Frontal cortex (tissue), 4 donors: Measurements from ENCODE around the gene RBM19. TPM values are rescaled to one million over a fixed set of nuclear protein-coding genes. Genes with fewer than 3 reads are reported as not detected.

ENCODE experiments used
- DNase-seq, 2 donors: peaks; one replicate each; pipeline ENCODE4 v3.0.0; 2012; ENCODE audit warnings: low spot score in 2 of 2
- FAIRE-seq: peaks from 2 replicates; lab custom pipeline; 2012; peaks lifted over from hg19 to GRCh38; lab: Jason Lieb, UNC
- total RNA-seq: library from RNA; depleted of rRNA; stranded (reverse); fragments of >200 nt; gene quantifications from one replicate; pipeline ENCODE4 v1.2.3, GENCODE V29; 2014
- donor health status: control.
- donor health status: control.
- donor health status: control.

Gene RBM19
- total RNA-seq, 1 donor from 2014 or later = 14.7 TPM

DNA sequence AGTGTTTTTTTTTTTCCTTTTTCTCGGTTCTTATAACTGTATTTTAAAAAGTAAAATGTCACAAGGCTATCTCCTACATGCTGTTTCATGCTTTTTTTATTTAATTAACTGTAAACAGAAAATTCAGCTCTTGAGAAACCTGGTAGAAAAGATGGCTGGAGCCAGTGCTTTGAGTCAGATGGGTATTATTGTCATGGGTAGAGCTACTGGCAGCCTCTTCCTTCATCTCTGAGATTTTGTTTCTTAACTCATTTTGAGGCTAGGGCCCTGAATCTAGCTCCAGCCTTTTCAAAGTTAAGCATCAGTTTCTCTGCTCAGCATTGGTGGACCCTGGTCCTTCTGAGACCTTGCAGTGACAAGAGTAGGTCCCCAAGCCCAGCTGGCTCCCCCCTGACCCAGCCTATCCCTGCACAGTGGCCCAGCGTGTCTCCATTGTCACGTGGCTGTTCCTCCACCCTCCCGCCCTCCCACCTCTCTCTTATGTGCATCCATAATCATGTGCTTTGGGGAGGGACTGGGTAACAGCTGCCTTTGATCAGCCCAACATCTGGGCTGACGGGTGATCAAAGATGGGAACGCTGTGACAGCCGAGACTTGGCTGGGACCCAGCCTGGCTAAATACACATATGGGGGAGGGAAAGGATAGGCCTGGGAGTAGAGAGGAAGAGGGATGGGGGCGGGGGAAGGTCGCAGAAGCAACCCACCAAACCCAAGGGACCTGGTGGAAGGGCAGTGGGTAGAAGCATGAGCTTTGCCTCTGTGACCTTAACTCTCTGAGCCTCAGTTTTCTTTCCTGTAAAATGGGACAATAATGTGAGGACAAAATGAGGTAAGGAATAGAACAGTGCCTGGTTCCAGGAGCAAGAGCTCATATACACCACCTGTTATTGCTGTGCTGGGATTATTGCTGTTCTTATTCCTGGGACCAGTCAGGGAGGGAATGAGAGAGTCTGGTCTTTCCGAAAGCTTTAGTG is 24.4 kb upstream of the RBM19 start:
- FAIRE-seq (no peak), DNase-seq (no peak)

GRCh38 chr12:113988976-113989375 is 22.9 kb upstream of the RBM19 start:
- FAIRE-seq (no peak), DNase-seq (no peak)

DNA sequence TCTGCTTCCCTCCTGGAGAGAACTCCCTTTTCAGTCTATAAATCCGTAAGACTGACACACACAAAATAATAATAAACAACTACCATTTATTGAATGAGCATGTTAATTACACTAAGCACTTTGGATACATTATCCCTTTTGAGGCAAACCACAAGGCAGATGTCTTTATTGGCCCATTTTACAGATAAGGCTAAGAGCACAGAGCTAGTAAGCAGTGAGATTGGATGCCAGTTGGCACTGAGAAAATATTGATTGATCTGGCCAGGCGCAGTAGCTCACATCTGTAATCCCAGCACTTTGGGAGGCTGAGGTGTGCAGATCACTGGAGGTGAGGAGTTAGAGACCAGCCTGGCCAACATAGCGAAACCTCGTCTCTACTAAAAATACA is 21.9 kb upstream of the RBM19 start:
- no peak for FAIRE-seq

DNA sequence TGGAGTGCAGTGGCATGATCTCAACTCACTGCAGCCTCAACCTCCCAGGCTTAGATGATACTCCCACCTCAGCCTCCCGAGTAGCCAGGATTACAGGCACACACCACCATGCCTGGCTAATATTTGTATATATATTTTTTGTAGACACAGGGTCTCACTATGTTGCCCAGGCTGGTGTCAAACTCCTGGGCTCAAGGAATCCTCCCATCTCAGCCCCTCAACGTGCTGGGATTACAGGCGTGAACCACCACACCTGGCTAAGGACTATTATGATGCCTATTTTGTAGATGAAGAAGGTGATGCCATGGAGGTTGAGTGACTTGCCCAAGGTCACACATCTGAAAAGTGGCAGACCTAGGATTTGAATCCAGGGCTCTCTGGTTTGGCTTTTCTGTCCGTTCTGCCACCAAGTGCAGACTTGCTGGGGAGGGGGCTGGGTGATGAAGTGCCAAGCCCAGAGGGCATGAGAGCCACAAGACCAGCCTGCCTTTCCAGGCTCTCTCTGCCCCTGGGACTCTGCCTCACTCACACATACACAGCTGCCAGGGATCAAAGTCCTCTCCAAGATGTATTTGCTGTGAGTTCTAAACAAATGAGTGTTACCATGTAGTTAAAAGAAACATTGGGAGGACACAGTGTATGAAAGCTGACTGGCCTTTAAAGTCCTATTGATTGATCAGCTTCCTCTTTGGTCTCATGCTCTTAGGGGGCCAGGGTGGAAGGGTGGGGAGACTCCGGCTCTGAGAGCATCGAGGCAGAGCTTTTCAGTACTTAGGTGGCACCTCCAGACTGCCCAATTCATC is 21.3 kb upstream of the RBM19 start:
- FAIRE-seq (no peak), DNase-seq (no peak)

More for the DNA sequence above, 21.9 kb upstream of the RBM19 start:
- no peak for DNase-seq

- FAIRE-seq = no peak
Observed at GRCh38 chr12:113984464-113984863, 18.3 kb upstream of the RBM19 start.

GRCh38 chr12:113983777-113984448 is 17.8 kb upstream of the RBM19 start:
- FAIRE-seq (no peak), DNase-seq (no peak)

More at GRCh38 chr12:113984464-113984863, 18.3 kb upstream of the RBM19 start:
- DNase-seq = no peak

- no peak for FAIRE-seq
Observed at GRCh38 chr12:113983265-113983664, 17.1 kb upstream of the RBM19 start.

DNA sequence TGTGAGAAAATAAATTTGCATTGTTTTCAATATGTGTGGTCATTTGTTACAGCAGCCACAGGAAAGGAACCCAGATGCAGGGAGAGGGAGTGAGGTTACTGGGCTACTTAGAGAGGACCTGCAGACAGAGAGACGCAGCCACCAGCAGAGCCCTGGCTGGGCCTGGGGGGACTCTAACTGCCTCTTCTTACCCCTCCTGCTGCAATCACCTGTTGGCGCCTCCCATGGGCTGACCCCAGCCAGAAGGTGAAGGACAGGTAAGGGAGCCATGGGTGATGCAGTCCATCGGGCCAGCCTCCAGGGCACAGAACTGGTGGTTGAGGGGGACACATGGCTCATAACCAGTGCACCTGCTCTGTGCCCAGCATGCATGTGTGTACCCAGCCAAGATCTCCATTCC is 15.8 kb upstream of the RBM19 start:
- FAIRE-seq = no peak

More at GRCh38 chr12:113983265-113983664, 17.1 kb upstream of the RBM19 start:
- no peak for DNase-seq

DNA sequence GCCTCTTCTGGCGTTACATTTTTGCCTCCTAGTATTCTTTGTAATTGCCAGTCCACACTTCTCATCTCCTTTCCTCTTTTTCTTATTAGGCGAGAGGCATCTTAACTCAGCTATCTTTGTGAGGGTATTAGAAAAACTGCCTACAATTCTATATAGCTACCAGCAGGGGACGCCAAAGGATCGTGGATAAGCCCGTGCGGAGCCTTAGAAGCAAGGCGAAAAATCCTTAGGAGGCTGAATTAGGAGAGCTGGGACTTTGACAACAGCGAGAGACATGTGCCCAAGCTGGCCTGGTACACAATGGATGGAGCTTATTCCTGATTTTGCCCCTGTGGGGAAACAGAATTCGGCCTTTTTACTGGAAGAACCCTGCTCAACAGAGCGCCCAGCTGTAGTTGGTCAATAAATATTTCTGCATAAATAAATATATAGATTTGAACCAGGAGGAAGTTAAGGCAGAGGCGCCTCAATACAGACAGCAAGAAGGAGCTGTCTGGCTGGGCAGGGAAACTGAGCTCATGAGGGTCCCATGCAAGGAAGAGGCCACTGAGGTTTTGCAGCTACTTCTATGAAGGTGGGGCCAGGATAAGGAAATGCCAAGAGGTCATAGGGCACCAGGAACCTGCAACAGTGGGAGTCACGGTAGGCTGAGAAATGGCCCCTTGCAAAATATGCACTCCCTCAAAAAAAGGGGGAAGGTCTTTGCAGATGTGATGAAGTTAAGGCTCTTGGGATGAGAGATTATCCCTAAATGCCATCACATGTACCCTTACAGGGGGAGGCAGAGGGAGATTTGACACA is 14.6 kb upstream of the RBM19 start:
- FAIRE-seq = peak; percentile 42
- DNase-seq = peak; percentile 12 to 58

More for the DNA sequence above, 15.8 kb upstream of the RBM19 start:
- DNase-seq = no peak

GRCh38 chr12:113980054-113980453 is 13.9 kb upstream of the RBM19 start:
- no peak for FAIRE-seq
- no peak for DNase-seq

DNA sequence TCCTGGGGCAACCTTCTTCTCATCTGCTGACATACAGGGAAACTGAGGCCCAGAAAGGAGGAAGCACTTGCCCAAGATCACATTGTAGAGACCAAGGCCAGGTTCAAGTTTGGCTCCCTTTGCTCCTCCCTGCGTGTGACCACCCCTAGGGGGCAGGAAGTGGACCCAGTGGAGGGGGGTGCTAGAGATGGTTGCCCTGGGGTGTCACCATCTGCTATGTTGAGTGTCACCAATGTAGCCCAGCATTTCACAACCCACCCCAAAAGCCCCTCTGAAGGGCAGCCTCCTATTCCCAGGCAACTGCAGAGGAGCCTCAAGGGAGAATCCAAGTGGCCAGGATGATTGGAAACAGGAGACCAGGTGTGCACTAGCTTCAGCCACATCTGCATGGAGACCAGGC is 12.0 kb upstream of the RBM19 start:
- DNase-seq (no peak), FAIRE-seq (no peak)

- no peak for DNase-seq
- no peak for FAIRE-seq
Observed at GRCh38 chr12:113974006-113974405, 7.9 kb upstream of the RBM19 start.

GRCh38 chr12:113973109-113973904 is 7.2 kb upstream of the RBM19 start:
- DNase-seq (no peak), FAIRE-seq (no peak)

GRCh38 chr12:113971392-113971791 is 5.3 kb upstream of the RBM19 start:
- FAIRE-seq = no peak

DNA sequence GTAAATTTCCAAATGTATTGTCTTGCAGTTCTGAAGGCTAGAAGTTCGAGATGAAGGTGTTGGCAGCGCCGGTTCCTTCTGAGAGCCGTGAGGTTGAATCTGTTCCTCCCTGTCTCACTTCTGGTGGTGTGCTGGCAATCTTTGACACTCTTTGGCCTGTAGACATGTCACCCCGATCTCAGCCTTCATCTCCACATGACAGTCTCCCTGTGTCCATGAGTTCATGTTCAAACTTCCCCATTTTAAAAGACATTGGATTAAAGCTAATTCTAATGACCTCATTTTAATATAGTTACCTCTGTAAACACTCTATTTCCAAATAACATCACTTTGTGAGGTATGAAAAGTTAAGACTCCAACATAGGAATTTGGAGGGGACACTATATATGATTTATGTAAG is 4.1 kb upstream of the RBM19 start:
- no peak for DNase-seq
- no peak for FAIRE-seq

More at GRCh38 chr12:113971392-113971791, 5.3 kb upstream of the RBM19 start:
- no peak for DNase-seq

DNA sequence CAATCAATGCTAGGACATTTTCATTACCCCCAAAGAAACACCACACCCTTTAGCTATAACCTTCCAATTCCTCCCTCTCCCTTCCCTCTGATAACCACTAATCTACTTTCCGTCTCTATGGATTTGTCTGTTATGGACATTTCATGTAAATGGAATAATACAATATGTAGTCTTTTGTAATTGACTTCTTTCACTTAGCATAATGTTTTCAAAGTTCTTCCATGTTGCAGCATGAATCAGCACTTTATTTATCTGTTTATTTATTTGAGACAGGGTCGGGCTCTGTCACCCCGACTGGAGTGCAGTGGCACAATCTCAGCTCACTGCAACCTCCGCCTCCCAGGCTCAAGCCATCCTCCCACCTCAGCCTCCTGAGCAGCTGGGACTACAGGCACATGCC is 1.2 kb upstream of the RBM19 start:
- DNase-seq (no peak), FAIRE-seq (no peak)

DNA sequence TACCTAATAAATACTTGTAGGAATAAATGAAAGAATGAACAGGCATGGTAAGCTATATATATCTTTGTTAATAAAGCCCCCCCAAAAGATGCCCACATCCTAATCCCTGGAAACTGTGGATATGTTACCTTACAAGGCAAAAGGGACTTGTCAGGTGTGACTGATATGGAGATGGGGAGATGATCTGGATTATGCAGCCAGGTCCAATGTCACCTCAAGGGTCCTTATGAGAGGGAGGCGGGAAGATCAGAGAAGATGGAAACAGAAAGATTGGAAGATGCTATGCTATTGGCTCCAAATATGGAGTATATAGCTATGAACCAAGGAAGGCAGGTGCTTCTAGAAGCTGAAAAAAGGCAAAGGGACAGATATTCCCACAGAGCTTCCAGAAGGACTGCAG is 3.4 kb downstream of the RBM19 start:
- DNase-seq = no peak
- no peak for FAIRE-seq

- DNase-seq (no peak), FAIRE-seq (no peak)
Observed at GRCh38 chr12:113961921-113962710, 4.0 kb downstream of the RBM19 start.
